HG03439 (cell line): ENCODE results near the gene TCP11.

Source experiments
- ATAC-seq: cut with Tn5 transposase; IDR thresholded peaks from one replicate; pipeline ENCODE4 v1.9.1; 2021; ENCODE audit warnings: mild to moderate bottlenecking, moderate library complexity; ENCODE audit not compliant: unreplicated experiment

TCP11 gene

DNA sequence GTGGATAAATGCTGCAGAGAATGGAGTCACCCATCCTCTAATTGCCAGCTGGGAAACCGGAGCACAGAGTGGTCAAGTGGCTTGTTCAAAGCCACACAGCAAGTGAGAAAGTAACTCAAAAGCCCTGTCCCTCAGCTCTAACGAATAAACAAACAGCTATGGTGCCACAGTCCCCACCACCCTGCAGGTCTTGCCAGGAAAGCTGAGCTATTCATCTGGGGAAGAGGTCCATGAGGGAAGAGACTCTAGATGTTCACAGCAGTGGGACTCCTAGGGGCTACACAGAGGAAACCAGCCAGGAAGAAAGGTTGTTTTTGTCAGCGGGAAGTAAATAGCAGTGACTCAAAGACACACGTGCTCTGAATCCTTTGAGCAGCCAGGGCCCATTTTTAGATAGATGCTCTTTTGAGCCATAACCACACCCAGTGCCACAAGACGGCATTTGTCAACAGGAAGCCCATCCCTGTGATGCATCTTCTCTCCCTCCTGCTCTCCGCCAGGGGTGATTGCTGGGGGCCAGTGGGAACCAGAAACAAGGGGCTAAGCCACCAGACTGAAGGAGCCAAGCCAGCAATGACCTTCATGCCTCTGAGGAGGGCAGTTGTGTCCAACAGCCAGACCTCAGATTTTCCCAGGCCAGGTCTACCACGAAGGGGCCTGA, 32.4 kb upstream of the TCP11 start:
- ATAC-seq = no peak

DNA sequence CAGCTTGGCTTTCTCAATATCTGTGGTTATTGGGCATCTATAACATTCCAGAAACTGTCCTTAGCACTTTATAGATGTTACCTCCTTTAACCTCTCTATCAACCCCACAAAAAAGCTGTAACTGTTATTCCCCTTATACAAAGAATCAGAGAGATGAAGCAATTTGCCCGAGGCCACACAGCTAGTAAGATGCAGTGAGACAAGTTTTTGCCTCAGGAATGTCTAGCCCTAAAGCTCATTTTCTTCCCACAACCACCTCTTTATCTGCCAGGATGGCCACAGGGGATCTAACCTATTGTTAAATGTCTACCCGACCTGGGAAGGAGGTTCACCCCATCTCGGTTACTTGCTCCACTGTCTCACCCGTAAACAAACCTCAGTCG, 31.9 kb upstream of the TCP11 start:
- no peak for ATAC-seq

DNA sequence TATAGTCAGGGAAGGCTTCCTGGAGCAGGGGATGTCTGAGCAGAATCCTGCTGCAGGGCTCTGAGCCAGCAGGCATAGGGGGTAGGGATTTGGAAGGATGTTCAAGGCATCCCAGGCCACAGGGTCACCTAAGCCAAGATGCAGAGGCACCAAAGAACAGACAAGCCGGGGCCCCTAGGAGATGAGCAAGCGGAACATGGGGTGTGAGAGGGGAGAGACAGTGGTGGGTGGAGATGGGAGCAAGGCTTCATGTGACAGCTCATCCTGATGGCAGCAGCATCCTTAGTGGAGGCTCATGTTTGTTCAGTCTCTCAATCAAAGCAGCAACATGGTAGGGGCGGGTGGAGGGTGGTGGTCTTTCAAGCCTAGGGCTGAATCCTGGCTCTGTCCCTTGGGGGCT, 29.8 kb upstream of the TCP11 start:
- ATAC-seq = no peak

DNA sequence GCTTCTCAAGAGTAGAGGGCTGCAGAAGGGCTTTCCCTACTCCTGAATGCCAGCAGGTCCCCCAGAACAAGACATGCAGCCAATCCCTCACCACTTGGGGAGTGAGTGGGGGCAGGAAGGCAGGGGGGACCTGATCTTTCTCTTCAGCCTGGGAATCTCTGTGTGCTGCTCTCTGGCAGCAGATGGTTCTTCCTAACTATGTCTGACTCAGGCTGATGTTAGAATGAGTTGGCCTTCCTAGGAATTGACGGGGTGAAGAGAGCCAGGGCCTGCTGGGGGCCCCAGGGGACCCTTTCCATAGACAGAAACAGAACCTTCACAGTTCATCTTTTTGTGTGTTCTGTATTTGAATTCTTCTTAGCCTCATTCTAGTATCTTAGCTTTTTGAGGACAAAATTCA, 29.0 kb upstream of the TCP11 start:
- ATAC-seq = no peak

DNA sequence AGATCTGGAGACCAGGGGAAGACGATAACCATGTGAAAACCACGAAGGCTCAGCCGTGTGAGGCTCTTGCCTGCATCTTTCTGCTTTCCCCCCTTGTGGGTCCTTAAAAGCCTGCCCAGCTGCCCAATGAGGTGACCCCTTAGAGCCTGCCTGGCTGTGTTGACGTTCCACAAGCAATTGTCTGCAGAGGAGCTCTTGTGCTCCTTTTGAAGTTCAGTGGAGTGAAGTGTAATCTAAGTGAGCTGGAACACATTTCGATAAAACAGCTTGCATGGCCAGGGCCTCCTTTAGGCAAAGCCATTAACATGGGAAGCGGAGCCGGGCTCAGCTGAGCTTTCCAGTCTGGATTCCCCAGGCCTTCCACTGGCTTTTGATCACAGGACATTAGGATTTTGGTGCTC, 27.3 kb upstream of the TCP11 start:
- ATAC-seq = no peak

DNA sequence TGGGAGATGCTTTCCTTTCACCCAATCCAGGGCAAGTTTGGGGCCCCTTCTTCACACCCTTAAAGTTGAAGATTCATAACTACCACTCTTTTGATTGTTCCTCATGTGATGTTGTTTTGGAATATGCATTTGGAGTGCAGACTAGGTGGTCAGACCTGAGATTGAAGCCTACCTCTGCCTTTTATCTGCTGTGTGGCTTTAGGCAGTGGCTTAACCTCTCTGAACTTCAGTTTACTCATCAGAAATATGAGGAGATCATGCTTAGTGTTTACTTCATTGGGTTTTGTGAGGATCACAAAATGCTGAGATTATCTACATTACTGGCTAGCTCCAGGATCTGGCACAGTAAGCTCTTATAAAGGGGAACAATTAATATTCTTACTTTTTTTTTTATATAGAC, 26.4 kb upstream of the TCP11 start:
- no peak for ATAC-seq

DNA sequence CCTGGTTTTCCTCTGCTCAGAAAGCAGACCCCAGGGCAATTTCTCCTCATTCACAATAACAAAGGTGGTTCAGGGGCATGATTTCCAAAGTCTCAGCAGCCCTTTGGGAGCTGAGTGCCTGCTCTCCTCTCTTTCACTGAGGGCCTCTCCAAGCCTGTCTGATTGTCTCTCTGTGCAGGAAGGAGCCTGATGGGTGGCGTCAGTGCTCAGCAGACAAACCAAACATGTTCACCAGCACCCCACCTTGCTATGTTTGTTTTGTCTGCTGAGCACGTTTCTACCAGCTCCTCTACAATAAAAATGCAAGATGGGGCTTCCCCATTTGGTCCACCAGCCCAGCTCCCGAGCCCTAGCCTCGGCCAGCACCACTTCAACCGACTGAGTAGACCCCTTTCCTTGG, 25.4 kb upstream of the TCP11 start:
- ATAC-seq = no peak

DNA sequence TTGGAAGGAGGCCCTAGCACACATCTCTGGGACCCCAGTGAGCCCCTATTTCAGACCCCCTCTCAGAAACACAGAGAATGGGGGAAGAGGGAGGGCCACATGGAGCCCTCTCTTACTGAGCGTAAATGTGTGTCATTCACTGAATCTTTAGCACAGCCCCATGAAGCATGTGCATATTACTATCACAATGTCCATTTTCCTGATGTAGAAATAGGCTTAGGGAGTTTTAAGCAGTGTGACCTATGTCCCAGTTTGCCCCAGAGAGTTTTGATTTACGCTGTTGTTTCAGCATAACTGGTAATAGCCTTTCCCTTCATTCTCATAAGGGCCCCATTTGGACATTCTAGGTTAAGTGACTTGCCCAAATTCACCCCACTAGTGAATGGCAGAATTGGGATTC, 25.0 kb upstream of the TCP11 start:
- ATAC-seq = no peak

DNA sequence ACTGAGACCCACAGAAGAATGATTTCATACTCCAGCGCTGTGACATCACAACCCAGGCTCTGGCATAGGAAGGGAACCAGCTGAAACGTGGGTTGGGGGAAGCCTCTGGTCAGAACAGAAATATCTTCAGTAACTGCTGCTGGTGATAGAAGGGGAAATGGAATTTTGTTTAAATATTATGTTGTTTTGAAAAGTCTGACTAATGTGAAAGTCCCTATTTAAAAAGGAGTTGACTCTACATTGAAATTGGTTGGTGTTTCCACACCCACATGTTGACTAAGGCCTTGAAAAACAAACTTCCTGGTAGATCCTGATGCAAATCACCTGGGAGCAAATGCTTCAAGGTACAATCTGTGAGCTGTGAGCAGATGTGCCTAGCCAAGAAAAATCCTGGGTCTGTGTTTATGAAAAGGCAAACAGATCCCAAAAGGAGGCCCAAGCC, 24.5 kb upstream of the TCP11 start:
- no peak for ATAC-seq

DNA sequence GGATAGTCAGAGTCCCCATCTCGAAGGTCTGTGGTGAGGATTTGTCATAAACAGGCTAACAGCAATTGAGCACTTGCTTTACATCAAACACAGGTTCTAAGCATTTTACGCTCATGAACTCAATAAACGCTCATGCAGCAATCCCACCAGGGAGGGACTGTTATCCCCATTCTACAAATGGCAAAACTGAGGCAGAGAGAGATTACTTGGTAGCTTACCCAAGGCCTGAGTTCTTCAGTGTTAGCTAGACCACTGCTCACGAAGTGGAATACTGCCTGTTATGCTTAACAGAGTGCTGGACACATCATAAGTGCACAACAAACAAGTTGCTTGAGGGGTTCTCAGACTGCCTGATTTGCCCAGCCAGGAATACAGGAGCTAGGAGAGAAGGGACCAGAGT, 23.7 kb upstream of the TCP11 start:
- no peak for ATAC-seq

DNA sequence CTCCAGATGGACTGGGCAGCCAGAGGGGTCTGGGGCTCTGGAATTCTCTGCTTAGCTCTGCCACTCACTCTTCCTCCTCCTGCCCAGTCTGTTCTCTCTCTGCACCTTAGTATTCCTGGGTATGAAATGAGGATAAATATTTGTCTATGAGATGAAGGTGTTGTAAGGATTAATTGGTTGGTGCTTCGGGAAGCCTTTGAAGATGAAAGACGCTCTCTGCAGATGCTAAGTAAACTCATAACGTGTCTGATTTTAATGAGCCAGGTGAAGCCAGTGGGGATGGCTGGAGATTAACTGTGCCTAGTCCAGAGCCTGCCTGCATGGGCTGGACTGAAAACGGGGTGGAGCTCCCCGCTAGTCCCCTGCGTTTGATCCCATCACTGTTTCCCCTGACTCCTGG, 23.1 kb upstream of the TCP11 start:
- ATAC-seq = no peak

DNA sequence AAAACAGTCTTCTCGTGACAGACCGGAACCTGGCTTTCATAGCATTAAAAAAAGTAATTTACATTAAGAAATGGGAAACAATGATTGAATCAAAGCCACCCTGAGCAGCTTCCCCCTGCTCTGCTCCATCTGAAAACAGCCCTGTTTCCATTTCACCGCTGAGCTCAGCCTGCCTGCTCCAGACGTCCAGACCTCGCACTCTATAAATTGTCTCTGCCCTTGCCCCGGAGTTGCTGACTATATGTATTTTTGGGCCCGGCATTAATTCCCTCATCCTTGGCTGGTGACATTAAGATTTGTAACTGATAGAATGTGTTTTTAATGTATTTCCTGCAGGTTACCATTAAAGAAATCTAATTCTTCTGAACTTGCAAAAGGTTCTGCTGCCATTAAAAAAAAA, 22.7 kb upstream of the TCP11 start:
- no peak for ATAC-seq

DNA sequence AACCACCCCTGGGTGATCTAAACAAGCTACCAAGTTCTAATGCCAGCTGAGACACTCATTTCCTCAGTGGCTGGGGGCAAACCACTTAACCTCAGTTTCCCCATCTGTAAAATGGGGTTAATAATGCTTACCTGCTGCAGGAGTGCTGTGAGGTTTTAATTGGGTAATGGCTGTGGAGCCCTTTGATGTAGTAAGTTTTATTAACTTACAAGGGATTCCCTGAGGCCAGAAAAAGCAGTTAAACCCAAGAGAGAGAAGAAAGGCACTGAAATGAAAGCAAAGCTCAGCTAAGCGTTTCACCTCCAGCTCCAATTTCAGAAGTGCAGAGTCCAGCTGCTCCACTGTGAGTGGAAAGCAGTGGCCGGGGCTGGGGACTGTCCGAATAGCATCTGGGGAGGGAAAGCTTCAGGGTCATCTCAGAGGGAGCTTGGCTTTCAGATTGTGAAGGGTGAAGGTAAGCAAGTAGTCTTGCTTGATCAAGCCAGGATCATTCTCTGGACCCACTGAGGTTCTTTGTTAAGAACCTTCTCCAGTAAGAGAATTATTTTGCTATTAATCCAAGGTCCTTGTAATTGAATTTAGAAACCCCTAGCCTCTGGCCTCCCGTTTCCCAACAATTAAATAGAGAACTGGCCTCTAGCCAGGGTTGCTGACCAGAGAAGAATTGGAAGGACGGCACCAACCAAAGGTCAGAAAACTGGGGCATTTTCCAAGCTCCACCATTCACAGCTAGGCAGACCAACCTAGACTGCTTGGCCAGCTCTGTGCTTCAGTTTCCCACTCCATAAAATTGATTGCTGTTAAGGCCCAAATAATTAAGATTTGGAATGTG, 20.9 kb upstream of the TCP11 start:
- no peak for ATAC-seq

DNA sequence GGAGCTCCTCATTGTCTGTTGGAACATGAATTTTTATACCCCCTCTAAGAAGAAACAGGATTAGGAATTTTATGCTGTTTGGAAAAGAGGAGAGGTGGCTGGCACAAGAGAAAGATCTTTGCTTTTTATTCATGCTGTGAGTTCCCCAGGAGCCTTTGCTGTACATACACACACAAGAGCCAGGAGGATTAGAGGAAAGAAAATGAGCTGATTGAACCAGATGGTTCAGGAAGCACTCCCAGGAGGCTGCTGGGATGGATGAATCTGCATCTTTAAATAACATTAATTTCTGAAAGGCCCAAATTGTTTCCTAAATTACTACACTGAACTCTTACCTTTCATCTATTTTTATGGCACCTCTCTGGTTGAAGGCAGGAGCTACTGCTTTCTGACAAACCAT, 20.1 kb upstream of the TCP11 start:
- ATAC-seq = no peak

DNA sequence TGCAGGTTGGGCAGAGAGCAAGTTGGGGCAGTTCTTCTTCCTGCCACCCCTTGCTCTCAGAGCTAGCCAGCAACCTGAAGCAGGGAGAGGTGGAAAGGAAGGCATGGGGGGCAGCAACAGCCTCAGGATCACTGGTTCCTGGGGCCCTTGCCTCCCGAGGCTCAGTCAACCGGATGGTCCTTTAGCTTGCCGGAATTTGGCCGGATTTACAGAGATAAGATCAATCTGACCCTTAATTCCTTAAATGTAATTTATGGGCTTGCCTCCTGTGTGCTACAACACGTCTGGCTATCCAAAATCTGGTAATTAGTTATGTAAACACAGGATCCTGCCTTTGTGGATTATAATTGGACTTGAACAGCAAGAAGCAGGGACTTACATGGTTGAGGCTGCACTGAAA, 19.5 kb upstream of the TCP11 start:
- ATAC-seq = no peak

DNA sequence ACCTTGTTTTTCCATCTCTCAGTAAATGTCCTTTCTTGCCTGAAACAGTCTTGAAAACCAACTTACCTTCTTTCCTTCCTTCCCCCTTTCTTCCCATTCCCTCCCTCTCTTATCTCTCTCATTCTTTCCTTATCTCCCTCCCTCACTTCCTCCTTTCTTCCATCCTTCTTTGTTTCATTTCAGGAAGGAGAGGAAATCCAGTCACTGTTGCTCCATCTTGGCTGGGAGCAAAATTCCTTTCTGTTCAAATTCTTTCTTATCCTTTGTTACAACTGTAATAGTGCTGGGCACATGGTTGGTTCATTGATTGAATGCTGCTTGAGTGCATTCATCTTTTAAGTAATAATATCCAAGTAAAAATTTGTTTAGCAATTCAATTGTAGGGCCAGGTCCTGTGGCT, 17.4 kb upstream of the TCP11 start:
- no peak for ATAC-seq

DNA sequence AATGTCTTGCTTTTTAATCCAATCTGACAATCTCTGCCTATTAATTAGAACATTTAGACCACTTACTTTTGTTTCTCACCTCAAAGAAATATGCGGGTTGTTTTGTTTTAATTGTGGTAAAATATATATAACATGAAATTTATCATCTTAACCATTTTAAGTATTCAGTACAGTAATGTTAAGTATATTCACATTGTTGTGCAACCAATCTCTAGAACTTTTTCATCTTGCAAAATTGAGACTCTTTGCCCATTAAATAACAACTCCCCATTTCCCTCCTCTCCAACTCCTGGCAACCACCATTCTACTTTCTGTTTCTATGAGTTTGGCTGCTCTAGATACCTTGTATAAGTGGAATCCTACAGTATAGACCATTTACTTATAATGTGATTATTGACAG, 13.8 kb upstream of the TCP11 start:
- no peak for ATAC-seq

DNA sequence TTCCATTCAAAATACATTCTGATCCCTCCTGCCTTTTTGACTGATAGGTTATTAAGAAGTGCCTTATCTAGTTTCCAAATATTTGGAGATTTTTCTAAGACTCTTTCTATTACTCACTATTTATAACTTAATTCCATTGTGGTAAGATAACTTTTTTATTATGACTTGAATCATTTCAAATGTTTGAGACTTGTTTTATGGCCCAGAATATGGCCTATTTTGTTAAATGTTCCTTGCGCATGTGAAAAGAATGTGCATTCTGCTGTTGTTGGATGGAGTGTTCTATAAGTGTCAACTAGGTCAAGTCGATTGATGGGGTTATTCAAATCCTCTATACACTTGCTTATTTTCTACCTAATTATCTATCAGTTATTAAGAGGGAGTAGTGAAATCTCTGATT, 13.1 kb upstream of the TCP11 start:
- no peak for ATAC-seq

DNA sequence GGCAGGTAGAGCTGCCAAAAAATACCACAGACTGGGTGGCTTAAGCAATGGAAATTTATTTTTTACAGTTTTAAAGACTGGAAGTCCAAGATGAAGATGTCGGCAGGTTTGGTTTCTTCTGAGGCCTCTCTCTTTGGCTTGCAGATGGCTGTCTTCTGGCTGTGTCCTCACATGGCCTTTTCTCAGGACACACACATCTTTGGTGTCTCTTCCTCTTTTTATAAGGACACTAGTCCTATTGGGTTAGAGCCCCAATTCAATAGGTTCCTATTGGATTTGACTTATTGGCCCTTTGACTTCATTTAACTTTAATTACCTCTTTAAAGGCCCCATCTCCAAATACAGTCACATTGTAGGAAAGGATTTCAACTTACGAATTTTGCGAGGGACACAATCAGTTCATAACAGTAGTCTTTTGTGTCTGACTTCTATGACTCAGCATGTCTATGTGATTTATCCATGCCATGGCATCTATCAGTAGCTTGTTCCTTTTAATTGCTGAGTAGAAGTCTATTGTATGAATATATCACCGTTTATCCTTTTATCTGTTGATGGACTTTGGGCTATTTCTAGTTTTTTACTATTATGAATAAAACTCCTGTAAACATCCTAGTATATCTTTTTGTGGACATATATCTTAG, 11.0 kb upstream of the TCP11 start:
- no peak for ATAC-seq

DNA sequence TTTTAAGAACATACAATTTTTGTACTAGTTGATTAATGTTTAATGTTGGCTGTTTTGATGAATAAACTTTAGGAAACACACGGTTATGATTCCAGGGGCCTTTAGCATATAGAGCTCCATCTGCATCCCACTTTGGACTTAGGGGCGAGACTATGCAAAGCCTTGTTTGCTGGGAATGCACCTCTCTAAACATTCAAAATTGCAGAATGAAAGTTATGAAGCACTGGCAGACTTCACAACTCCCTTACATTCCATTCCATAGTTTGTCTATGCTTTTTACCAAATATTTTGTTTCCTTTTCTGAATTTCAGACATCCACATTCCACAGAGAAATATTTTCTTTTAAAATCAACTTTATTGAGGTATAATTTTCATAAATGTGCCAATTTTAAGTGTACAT, 10.3 kb upstream of the TCP11 start:
- ATAC-seq = no peak

DNA sequence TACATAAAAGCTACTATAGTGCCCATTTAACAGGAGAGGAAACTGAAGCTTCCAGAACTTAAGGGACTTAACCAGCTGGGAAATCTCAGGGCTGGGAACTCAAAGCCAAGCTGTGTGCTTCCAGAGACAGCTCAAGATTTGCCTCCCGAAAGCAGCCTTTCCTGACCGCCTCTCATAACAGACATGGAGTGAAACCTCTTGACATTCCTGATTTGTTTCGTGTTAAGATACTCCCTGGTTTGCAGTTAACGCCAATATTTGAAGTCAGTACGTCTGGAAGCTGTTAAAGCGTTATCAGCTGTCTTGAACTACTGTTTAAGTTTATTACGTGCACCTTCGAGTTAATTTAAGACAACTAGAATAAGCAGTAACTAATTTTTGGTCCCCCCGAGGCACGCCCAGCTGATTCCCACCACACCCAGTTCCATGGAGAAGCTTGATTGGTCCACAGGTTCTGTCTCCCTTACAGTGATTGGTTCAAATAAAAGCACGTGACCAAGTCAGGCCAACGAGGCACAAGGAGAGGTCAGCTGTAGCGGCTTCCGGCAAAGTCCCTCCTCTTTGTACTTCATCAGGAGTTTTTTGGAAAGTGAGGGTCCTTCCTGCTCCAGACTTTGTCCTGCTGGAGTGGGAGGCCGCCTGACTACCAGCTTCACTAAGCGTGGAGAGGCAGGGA, 8.9 kb upstream of the TCP11 start:
- no peak for ATAC-seq
